HG03565 (cell line): ENCODE results near the gene TSHZ1.
A peak's percentile ranks its signal among the peaks of the same experiment; 100 is the strongest.

Experiments
- ATAC-seq: cut with Tn5 transposase; IDR thresholded peaks from one replicate; pipeline ENCODE4 v1.9.1; 2021; ENCODE audit warnings: mild to moderate bottlenecking, moderate library complexity; ENCODE audit not compliant: unreplicated experiment

Gene TSHZ1

DNA sequence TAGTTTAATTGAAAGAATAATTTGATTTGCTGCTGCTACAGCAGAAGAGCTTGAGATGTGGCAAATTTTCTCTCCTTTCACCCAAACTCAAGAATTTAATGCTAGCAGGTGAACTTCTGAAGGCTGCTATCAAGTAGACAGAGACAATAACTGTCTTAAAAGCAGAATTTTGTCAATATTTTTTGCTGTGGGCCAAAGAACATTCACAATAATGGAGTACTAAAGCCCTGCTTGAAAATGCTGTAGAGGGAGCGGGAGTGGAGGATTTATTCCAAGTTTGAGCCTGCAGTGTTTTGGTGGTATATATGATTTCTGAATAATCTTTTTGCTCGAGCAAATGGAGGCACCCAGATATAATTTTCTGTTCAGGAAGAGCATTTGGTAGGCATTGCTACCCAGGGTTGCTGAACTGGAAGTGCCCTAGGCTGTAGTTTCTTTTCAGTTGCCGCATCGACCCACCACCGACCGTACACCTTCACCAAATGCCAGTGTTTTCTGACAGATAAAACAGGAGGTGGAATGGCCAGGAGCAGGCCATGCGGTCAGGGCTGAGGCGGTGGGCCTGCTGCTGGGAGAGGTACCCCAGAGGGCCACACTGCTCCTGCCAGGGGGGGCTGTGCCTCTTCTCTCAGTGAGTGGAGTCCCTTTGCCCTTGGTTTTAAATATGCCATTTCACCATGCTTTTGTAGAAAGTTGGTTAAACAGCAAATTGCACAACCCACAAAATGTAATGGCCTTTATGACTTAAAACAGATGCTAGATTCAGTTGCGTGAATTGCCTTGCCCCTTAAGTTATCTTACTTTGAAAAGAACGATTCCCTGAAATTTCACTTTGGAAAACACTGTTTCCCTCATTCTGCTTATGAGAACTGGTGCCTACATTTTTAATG is 36.4 kb downstream of the TSHZ1 start:
- no peak for ATAC-seq

- peak; percentile 53 for ATAC-seq
Measured at GRCh38 chr18:75247611-75248421, 37.2 kb downstream of the TSHZ1 start.

DNA sequence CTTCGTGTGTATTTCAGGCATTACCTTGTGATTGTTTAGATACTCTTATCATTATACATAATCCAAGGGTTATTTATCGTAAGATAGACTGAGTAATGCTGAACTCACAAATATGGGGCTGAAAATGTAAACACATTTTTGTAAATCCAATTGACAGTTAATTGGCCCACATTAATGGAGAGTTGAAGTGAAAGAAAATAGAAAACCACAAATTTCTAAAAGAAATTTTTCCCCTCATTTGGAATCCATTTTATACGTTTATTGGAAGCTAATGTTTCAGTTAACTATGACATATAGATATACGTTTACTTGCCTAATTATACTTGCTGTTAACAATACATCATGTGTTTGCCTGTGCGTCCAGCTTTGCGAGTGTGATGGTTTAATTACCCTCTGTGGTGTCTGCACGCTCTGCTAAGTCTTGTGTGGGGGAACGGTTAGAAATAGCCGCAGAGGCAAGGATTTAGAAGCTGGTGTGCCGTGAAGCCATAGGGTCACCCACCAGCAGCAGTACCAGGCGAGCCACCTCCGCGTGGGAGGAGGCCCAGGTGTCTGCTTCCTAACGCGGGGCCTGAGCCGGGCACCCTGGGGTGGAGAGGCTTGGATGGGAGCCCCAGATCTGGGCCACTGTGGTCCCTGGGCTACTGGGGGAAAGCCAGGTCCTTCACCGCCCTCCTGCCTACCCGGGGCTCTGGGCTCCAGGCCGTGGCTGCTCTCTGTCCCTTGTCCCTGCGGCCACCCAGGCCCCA is 38.0 kb downstream of the TSHZ1 start:
- ATAC-seq: no peak

DNA sequence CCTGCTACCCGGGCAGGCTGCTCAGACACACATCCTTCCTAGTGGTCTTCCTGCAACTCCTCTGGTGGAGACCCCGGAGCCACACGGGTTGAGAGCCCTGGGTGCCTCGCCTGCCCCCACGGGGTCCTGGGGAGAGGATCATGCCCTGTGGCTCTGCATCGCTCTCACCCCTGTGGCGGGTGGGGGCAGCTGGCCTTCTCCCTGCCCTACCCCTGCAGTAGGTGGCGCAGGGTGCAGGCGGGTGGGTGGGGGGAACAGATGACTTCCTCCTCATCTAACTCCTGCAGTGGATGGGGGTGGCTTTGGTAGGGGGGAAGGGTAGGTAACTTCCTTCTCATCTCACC is 38.5 kb downstream of the TSHZ1 start:
- ATAC-seq: no peak

- no peak for ATAC-seq
Measured at GRCh38 chr18:75249672-75250470, 39.3 kb downstream of the TSHZ1 start.

GRCh38 chr18:75250471-75250821 is 39.8 kb downstream of the TSHZ1 start:
- no peak for ATAC-seq

DNA sequence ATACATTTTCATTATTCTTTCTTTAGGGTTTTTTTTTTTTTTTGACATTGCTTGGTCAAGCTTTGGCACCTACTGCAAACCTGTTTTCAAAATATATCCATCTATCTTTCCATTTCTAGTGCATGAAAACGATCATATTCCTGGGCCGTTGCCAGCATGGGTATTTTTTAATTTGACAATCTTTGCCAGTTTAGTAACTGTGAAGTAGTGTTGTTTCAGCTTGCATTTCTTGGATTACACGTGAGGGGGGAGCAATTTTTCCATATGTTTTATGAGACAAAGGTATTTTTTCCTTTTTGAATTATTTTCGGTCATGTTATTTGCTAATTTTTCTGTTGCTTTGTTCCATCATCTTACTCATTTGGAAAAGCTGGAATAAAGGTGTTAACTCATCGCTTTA is 40.9 kb downstream of the TSHZ1 start:
- no peak for ATAC-seq

GRCh38 chr18:75252136-75252535 is 41.5 kb downstream of the TSHZ1 start:
- ATAC-seq: no peak

DNA sequence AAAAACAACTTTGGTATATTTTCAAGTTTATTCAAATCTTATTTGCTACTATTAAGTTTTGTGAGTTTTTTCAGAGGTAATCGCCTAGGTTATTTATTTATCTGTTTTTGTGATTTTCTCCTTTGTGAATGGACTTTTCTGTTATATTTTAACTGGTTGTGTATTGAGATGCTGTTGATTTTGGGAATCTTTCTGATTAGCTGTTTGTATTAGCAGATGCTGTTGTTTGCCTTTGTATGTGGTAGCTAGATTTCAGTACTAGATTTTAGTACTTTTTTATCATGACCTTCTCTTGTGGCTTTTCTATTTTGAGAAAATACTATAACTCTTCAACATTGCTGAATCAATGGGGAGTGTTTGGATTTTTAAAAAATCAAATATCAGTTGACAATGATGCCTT is 42.4 kb downstream of the TSHZ1 start:
- ATAC-seq: no peak

DNA sequence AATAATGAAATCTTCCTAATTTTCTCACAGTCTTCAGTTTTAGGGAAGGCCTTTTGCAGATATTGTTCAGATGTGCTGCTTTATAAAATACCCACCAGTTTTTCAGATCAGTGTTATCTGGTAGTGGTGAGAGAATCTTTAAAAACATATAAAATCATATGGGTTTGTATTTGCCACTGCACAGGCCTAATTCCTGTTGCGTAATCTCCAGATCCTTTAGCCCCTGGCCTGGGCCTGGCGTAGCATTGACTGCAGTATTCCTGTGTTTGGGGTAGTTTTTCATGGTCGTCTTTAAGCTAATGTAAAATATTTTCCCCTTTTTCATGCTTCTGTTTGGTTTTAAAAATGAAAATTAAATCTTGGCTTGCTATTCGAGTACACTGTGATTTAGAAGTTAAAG is 43.2 kb downstream of the TSHZ1 start:
- ATAC-seq: no peak

DNA sequence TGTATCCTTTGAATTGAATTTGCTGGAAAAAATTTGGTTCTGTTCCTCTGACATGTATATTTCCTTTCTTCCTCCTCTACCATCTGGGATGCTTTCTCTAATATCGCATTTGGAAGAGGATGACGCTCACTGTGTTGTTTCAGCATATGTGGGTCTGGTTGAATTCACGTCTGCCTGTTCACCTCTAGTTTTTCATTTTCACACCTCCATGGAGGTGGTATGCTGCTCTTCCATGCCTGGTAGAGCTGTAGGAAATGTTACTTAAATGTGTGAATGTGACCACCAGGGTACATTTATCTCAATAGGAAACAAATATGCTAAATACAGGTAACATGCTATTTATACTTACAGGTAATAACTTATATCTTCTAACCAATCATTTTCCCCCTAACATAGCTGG is 44.5 kb downstream of the TSHZ1 start:
- no peak for ATAC-seq

- ATAC-seq: no peak
Measured at GRCh38 chr18:75256376-75256775, 45.8 kb downstream of the TSHZ1 start.

- ATAC-seq: no peak
Measured at GRCh38 chr18:75257605-75258004, 47.0 kb downstream of the TSHZ1 start.

DNA sequence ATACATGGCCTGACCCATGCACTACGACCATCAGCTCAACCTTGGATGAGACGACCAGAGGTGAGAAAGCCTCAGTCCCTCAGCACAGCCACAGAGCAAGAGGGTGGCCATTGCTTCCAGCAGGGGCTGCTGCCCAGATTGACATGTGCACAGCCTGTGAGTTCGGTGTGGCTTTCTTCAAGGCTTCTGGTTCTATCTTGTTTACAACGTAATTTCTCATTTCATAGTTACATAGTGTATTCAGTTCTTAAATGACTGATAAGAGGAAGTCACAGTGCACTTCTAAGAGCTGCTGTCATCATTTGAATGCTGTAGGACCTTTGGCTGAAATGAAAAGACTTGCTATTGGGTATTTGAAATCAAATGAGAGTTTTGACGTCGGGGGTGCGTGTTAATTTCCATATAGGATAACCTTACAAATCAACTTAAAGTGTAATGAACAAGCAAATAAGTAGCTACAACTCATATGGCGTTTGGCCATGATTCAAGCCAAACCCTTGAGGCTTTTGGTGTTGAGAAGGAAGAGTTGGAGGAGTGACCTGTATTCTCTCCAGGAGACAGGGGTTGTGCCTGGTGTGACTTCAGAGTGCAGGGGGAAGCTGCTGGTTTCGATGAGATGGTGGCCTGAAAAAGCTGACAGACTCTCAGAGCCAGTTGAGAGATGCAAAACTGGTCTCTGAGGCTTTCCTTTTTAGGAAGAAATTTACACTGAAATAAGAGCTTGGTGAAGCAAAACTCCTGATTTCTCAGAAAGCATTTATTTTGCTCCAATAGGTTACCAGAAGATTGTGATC is 51.0 kb downstream of the TSHZ1 start:
- ATAC-seq: peak; percentile 85

DNA sequence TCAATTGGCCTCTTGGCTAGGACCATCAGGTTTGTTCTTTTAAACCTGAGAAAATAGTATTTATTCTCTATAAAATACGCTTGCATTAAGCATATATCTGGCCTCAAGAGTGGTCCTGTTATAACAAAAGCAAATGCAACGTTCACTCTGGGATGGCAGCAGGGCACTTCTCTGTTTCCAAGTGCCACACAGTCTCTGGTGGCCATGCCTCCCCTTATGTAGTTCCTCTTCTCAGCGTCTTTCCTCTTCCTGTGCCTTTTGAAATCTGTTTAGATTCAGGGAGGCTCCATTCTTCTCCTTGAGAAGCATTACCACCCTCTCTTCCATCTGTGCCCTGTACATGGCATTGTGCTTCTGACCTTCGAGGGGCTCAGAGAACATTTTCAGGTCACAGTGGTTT is 51.9 kb downstream of the TSHZ1 start:
- ATAC-seq: no peak

DNA sequence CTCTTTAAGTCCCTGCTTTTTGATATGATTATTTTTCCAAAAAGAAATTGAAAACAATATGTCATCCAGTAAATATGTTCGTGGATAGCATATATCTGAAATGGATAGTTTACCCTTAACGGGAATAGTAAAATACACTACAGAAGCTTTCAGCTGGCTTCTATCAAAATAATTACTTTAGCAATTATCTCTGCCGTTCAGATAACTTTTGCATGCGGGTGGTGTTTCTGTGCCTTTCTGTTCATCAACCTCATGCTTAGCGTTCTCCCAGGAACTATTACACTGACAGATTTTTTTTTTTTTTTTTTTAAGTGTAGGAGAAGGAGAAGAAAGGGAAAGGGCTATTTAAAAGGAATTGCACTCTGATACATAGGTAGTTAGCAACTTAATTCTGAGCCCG is 53.6 kb downstream of the TSHZ1 start:
- ATAC-seq: no peak

GRCh38 chr18:75264926-75265597 is 54.5 kb downstream of the TSHZ1 start:
- no peak for ATAC-seq

GRCh38 chr18:75265872-75266271 is 55.3 kb downstream of the TSHZ1 start:
- ATAC-seq: no peak

- ATAC-seq: peak; percentile 89
Measured at GRCh38 chr18:75267643-75268363, 57.2 kb downstream of the TSHZ1 start.
